A673 (cell line): Measurements from ENCODE around the gene SACS. TPM values are rescaled to one million over a fixed set of nuclear protein-coding genes. Genes with fewer than 3 reads are reported as not detected.

Source experiments
- Bru-seq: library from RNA; stranded (reverse); fragments of 400-500 nt; gene quantifications from one replicate; lab custom pipeline; 2021; lab: Mats Ljungman, UMichigan
- BruChase-seq, 2 experiments: library from RNA; stranded (reverse); fragments of 400-500 nt; gene quantifications; one replicate each; lab custom pipeline; 2021; lab: Mats Ljungman, UMichigan
- BruUV-seq: library from RNA; stranded (reverse); fragments of 400-500 nt; replicated peaks from 2 replicates; lab custom pipeline; 2021; lab: Mats Ljungman, UMichigan
- CTCF ChIA-PET: fragments of 300-600 bp; sonication (Branson Sonifier 250); formaldehyde crosslinking; loops from one replicate; lab custom pipeline; 2022; ENCODE audit warnings: antibody characterized with exemption; lab: Charles Lee
- POLR2A ChIA-PET: fragments of 300-600 bp; sonication (Branson Sonifier 250); formaldehyde crosslinking; loops from one replicate; lab custom pipeline; 2022; ENCODE audit warnings: antibody characterized with exemption; ENCODE audit not compliant: low non-redundant PET; lab: Charles Lee
- DNase-seq: peaks from one replicate; pipeline ENCODE4 v3.0.0-alpha.2; 2015; ENCODE audit warnings: low spot score
- H3K27ac ChIP-seq: fragments of 200-600 bp; sonication (generic); 2 replicates; pipeline ENCODE4 v1.5.1; 2016; ENCODE audit warnings: mixed run types, low read depth, mild to moderate bottlenecking, mixed read lengths, antibody characterized with exemption, low read length; ENCODE audit not compliant: poor library complexity, severe bottlenecking
- H3K27me3 ChIP-seq: fragments of 200-600 bp; sonication (generic); replicated peaks from 2 replicates; pipeline ENCODE4 v1.6.1; 2017; ENCODE audit warnings: mixed run types, low read depth, mild to moderate bottlenecking, mixed read lengths, antibody characterized with exemption, low read length; ENCODE audit not compliant: insufficient read depth, poor library complexity
- H3K36me3 ChIP-seq: fragments of 200-600 bp; sonication (generic); 2 replicates; pipeline ENCODE4 v1.6.1; 2016; ENCODE audit warnings: mixed run types, mild to moderate bottlenecking, mixed read lengths, antibody characterized with exemption, low read length; ENCODE audit not compliant: insufficient read depth, poor library complexity, severe bottlenecking
- H3K4me1 ChIP-seq: fragments of 200-600 bp; sonication (generic); 2 replicates; pipeline ENCODE4 v1.6.1; 2017; ENCODE audit warnings: mixed run types, mild to moderate bottlenecking, mixed read lengths, antibody characterized with exemption, low read length; ENCODE audit not compliant: insufficient read depth, poor library complexity, severe bottlenecking
- H3K4me3 ChIP-seq: fragments of 200-600 bp; sonication (generic); 2 replicates; pipeline ENCODE4 v1.5.1; 2016; ENCODE audit warnings: low read depth, mixed run types, mild to moderate bottlenecking, mixed read lengths, low read length; ENCODE audit not compliant: poor library complexity, severe bottlenecking
- H3K9me3 ChIP-seq: fragments of 200-600 bp; sonication (generic); 2 replicates; pipeline ENCODE4 v1.6.1; 2016; ENCODE audit warnings: mixed run types, low read depth, mild to moderate bottlenecking, mixed read lengths, antibody characterized with exemption, low read length; ENCODE audit not compliant: poor library complexity, severe bottlenecking
- CTCF ChIP-seq: fragments of 300-800, 200-600 bp; sonication (generic); conservative IDR thresholded peaks from 2 replicates; pipeline ENCODE4 v1.5.1; 2017; ENCODE audit warnings: low read depth, mild to moderate bottlenecking, antibody characterized with exemption, low read length, moderate library complexity, mixed read lengths
- EZH2 ChIP-seq: fragments of 200-600 bp; sonication (generic); IDR thresholded peaks from 2 replicates; pipeline ENCODE4 v1.6.1; 2017; ENCODE audit warnings: borderline replicate concordance, low read depth, mild to moderate bottlenecking, mixed read lengths, antibody characterized with exemption, low read length; ENCODE audit not compliant: poor library complexity, severe bottlenecking
- intact Hi-C: fragments of 100-400 bp; cut with micrococcal nuclease; formaldehyde crosslinking; loops from one replicate; pipeline ENCODE4 v1.10.0; 2022; ENCODE audit not compliant: unreplicated experiment
- long read RNA-seq: library from polyadenylated mRNA; stranded (forward); transcript quantifications from one replicate; pipeline ENCODE4 v2.0.0, GENCODE V29; 2022
- total RNA-seq: library from RNA; stranded (reverse); gene quantifications from 2 replicates; pipeline ENCODE4 v1.2.3, GENCODE V29; 2021

SACS gene
- total RNA-seq (31.5 and 35.9 TPM in 2 replicates), Bru-seq, nascent RNA (percentile 71 among the genes with signal in this experiment), BruChase-seq, experiment 1, labeled RNA remaining after a 2-hour chase (percentile 86 among the genes with signal in this experiment), BruChase-seq, experiment 2, labeled RNA remaining after a 6-hour chase (percentile 92 among the genes with signal in this experiment)
- long read RNA-seq, partial matches to known transcripts = 6 of 12 reads
- long read RNA-seq, other reads (novel, unspliced or antisense) = 6 of 12 reads

DNA sequence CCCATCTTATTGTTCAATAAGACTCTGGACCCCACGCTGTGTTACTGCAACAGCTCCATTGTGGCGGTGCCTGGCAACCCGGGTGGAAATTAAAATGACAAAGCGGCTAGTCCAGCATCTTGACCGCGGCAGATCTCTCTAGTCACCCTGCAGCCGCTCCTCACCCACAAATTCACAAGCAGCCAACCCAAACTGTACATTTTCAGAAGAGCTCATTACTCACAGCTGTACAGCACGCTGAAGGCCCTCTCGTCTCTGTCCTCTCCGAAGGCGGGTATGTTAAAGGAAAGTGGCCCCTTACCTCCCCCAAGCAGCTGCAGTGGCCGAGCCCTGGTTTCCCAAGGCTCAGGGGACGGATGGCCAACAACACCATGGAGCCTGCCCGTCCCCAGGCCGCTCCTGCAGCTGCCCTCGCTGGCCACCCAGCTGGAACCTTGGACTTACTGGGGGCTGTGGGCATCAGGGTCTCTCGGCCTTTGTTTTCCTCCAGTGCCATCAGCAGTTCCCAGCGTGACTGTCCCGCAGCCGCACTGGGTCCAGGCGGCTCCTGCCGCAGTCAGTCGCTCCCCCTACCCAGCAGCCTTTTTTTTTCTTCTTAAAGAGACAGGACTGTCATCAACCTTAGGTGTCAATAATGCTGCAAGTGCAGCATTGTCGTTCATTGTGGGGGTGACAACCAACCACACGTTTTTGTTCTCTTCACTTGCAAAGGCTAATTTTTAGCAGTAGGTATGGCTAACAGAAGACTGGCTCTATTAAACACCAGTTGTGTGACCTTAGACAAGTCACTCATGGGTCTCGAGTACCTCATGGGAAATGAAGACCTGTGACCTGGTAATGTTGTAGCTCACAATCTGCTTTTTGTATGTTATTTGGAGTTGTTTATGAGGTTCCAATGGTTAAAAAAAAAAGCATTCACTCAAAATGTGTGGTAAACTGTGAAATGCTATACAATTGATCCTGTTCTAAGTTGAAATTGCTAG is at the start of gene SACS:
SACS (minus strand) TSS at position 532 of the 983 bp plus-strand sequence. CDS start 22,463 bp downstream, outside the sequence.
- peaks cover 4% of the 10 kb centered on the region for H3K4me1 ChIP-seq
- intact Hi-C loops = no loop called here
- TF ChIP-seq CTCF (no peak), EZH2 (no peak)
- H3K27me3 ChIP-seq = peaks cover 3% of the 10 kb centered on the region
- BruUV-seq = no TSS peak
- no peaks in the 10 kb centered on the region for H3K9me3 ChIP-seq
- peak; percentile 56 for DNase-seq
- POLR2A ChIA-PET = no interaction called here
- H3K4me3 ChIP-seq = peak within 1 kb of the TSS; percentile 30
- H3K27ac ChIP-seq = no peak within 1 kb of the TSS
- CTCF ChIA-PET = no interaction called here
- H3K36me3 ChIP-seq = no peaks in the 10 kb centered on the region

GRCh38 chr13:23480324-23480723 is 46.8 kb upstream of the SACS start:
- peaks cover 3% of the 10 kb centered on the region for H3K9me3 ChIP-seq
- no TSS peak for BruUV-seq
- H3K4me3 ChIP-seq = no peak overlapping the region
- H3K27me3 ChIP-seq = no peaks in the 10 kb centered on the region
- no peak for TF ChIP-seq EZH2
- no peak for TF ChIP-seq CTCF
- ChIA-PET POLR2A (no interaction called here), CTCF (no interaction called here)
- H3K27ac ChIP-seq = no peak overlapping the region
- intact Hi-C loops = no loop called here
- no peak for DNase-seq
- no peaks in the 10 kb centered on the region for H3K36me3 ChIP-seq
- no peaks in the 10 kb centered on the region for H3K4me1 ChIP-seq

DNA sequence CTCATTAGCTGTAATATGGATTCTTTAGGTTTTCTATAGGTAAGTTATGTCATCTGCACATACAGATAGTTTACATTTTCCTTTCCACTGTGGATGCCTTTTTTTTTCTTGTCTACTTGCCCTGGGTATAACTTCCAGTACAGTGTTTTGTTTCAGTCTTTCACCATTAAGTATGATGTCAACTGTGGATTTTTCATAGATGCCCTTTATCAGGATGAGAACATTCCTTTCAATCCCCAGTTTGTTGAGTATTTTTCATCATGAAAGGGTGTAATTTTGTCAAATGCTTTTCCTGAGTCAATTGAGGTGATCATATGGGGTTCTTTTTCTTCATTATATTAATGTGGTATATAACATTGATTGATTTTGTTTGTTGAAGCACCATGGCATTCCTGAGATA is 43.6 kb upstream of the SACS start:
- no peak for DNase-seq
- Histone ChIP-seq H3K4me1 (no peaks in the 10 kb centered on the region), H3K4me3 (no peak overlapping the region), H3K36me3 (no peaks in the 10 kb centered on the region), H3K27me3 (no peaks in the 10 kb centered on the region), H3K9me3 (peaks cover 3% of the 10 kb centered on the region), H3K27ac (no peak overlapping the region)
- ChIA-PET CTCF (no interaction called here), POLR2A (no interaction called here)
- TF ChIP-seq CTCF (no peak), EZH2 (no peak)
- intact Hi-C loops = no loop called here
- no TSS peak for BruUV-seq
